Right lobe of liver (tissue), 4 donors: ENCODE data around the gene RNF13.

Experiments used
- POLR2A ChIP-seq: fragments of 450-650 bp; IDR thresholded peaks from one replicate; pipeline ENCODE4 v1.6.1; 2017; ENCODE audit warnings: antibody characterized with exemption, mild to moderate bottlenecking
- TF ChIP-seq, protein P1 (sequence below), 4 donors: fragments of 200-600 bp in 3 of 4; fragments of 450-650 bp in 1 of 4; IDR thresholded peaks; one replicate each; pipeline versions ENCODE4 v1.5.1 to v1.8.0; 2016 to 2022; ENCODE audit warnings: antibody characterized with exemption in 4 of 4, mild to moderate bottlenecking in 2 of 4
- donor health status: DM: no; HTN: no; CAD: no.
- donor health status: DM: no; HTN: no; CAD: no.
- donor health status: DM: no; HTN: yes; CAD: no.

DNA sequence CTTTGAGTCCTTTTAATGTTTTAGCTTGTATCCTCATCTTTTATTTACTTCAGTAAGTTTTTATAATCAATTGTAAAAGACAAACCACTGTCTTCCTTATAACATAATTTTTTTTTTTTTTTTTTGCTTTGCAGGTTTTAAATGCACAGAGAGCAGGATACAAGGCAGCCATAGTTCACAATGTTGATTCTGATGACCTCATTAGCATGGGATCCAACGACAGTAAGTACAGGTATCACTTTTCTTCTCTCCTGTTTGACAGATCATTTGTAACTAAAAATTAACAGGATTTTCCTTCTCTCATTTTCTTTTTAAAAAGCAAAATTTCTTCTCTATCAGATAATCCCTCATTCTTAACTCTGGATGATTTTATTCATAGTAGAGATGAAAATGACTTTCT lies 82.3 kb downstream of the RNF13 start:
- TF ChIP-seq, protein P1, sequence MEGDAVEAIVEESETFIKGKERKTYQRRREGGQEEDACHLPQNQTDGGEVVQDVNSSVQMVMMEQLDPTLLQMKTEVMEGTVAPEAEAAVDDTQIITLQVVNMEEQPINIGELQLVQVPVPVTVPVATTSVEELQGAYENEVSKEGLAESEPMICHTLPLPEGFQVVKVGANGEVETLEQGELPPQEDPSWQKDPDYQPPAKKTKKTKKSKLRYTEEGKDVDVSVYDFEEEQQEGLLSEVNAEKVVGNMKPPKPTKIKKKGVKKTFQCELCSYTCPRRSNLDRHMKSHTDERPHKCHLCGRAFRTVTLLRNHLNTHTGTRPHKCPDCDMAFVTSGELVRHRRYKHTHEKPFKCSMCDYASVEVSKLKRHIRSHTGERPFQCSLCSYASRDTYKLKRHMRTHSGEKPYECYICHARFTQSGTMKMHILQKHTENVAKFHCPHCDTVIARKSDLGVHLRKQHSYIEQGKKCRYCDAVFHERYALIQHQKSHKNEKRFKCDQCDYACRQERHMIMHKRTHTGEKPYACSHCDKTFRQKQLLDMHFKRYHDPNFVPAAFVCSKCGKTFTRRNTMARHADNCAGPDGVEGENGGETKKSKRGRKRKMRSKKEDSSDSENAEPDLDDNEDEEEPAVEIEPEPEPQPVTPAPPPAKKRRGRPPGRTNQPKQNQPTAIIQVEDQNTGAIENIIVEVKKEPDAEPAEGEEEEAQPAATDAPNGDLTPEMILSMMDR (IDR thresholded peaks at IDR 0.05) = no peak
- TF ChIP-seq POLR2A = no peak
